ENCODE measurements around the gene EMILIN3. TPM values are rescaled to one million over a fixed set of nuclear protein-coding genes. Genes with fewer than 3 reads are reported as not detected.

The EMILIN3 gene
- polyA plus RNA-seq, 1 of the 3 experiments (the other 2 are of a cell fraction) = 0.02 TPM

DNA sequence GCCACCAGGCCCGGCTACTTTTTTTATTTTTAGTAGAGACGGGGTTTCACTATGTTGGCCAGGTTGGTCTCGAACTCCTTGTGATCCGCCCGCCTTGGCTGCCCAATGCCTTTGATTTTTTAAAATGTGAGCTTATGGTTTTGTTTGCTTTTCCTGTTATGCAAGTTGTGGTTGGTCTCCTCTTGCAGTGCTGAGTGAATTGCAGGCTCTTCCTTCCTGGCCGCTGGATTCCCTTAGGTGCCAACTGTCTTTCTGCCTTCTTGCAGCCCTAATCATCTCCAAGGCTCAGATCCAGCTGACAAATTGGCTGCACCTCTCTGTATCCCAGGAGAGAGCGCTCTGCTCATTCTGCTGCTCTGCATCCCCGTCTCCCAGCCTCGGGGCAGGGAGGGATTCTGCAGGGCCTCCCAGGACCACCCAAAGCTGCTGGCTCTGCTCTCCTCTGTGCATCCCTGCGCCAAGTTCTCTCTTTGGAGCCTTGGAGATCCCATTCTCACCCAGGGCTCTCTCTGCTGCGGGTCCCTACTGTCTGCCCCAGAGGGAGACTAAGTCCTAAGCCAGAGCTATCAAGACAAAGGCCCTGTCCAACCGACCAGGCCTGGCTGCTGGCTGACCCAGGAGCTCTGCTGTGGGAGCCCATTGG is 14.1 kb upstream of the EMILIN3 start:
- WGBS (ENCODE audit: low lambda C conversion rate) = 67% methylated on average over 12 of the region's 12 CpGs

DNA sequence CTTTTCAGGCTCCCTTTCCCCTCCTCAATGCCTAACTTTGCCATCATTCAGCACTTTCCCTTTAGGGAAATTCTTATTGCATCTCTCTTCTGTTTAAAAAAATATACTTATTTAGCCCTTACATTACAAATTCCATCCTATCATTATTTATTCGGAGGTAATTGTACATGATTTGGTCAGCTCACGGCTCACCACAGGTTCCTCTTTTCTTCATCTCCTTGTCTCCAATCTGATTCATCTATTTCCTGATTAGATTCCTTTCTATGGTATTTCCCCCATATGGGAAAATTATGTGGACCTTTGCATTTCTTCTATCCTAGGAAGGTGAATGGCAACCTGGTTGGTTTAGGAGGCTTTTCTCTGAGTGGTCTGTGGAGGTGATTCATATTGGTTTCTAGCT is 12.9 kb upstream of the EMILIN3 start:
- Histone ChIP-seq H3K79me2 (ENCODE audit: insufficient read depth) (no peaks in the 10 kb centered on the region), H3F3A (replicated peaks; ENCODE audit: insufficient read depth) (no peaks in the 10 kb centered on the region), H3K27ac (ENCODE audit: low read depth in 2 of 2, low read length in 1 of 2) (no peak overlapping the region), H3K27me3 (ENCODE audit: insufficient read depth) (peaks cover 6% of the 10 kb centered on the region; the same call in 1 of the 2 replicates), H3K4me3 (ENCODE audit: low read depth in 2 of 2, low read length in 1 of 2) (no peak overlapping the region), H3K9me3 (no peaks in the 10 kb centered on the region), H2AFZ (ENCODE audit: low read depth) (no peak overlapping the region), H3K4me1 (ENCODE audit: control insufficient read depth in 1 of 2, insufficient read depth in 2 of 2, low read depth in 1 of 2, low read length in 1 of 2) (peaks cover 0 to 5% of the 10 kb centered on the region in 2 experiments; a peak in 1 of 4 replicates), H3K4me2 (no peak overlapping the region), H3K9me2 (no peaks in the 10 kb centered on the region), H4K20me1 (ENCODE audit: insufficient read depth) (no peaks in the 10 kb centered on the region), H3K9ac (no peak overlapping the region), H3K36me3 (replicated peaks in 1 of 2; ENCODE audit: control insufficient read depth in 1 of 2, insufficient read depth in 2 of 2, low read length in 1 of 2) (no peaks in the 10 kb centered on the region)
- POLR2A ChIA-PET = no interaction called here
- TF ChIP-seq SMC3 (IDR thresholded peaks at IDR 0.05; ENCODE audit: low read depth, low read length) (no peak), YY1 (IDR thresholded peaks at IDR 0.05; ENCODE audit: low read depth) (no peak), ELF1 (IDR thresholded peaks at IDR 0.05) (no peak), TCF12 (IDR thresholded peaks at IDR 0.05) (no peak), MEF2A (IDR thresholded peaks at IDR 0.05; ENCODE audit: borderline replicate concordance, low read depth) (no peak)
- TF ChIP-seq, protein P1, sequence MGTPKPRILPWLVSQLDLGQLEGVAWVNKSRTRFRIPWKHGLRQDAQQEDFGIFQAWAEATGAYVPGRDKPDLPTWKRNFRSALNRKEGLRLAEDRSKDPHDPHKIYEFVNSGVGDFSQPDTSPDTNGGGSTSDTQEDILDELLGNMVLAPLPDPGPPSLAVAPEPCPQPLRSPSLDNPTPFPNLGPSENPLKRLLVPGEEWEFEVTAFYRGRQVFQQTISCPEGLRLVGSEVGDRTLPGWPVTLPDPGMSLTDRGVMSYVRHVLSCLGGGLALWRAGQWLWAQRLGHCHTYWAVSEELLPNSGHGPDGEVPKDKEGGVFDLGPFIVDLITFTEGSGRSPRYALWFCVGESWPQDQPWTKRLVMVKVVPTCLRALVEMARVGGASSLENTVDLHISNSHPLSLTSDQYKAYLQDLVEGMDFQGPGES (IDR thresholded peaks at IDR 0.05; ENCODE audit: low read depth, low read length) = no peak
- TF ChIP-seq, protein P2, sequence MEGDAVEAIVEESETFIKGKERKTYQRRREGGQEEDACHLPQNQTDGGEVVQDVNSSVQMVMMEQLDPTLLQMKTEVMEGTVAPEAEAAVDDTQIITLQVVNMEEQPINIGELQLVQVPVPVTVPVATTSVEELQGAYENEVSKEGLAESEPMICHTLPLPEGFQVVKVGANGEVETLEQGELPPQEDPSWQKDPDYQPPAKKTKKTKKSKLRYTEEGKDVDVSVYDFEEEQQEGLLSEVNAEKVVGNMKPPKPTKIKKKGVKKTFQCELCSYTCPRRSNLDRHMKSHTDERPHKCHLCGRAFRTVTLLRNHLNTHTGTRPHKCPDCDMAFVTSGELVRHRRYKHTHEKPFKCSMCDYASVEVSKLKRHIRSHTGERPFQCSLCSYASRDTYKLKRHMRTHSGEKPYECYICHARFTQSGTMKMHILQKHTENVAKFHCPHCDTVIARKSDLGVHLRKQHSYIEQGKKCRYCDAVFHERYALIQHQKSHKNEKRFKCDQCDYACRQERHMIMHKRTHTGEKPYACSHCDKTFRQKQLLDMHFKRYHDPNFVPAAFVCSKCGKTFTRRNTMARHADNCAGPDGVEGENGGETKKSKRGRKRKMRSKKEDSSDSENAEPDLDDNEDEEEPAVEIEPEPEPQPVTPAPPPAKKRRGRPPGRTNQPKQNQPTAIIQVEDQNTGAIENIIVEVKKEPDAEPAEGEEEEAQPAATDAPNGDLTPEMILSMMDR (IDR thresholded peaks at IDR 0.05) = no peak
- TF ChIP-seq, protein P3, sequence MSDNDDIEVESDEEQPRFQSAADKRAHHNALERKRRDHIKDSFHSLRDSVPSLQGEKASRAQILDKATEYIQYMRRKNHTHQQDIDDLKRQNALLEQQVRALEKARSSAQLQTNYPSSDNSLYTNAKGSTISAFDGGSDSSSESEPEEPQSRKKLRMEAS (IDR thresholded peaks at IDR 0.05; ENCODE audit: low read depth) = no peak
- CTCF ChIA-PET = interaction anchor here (1.0 to 3.2 kb wide), 4 partner anchors 10 to 39 kb away, joined by 3 to 11 read pairs (median 4); partner anchors contain the start of gene LPIN3
- no peak for DNase-seq
- WGBS (ENCODE audit: low lambda C conversion rate) = 47% methylated on average over 2 of the region's 2 CpGs

More for the DNA sequence above, 14.1 kb upstream of the EMILIN3 start:
- Histone ChIP-seq H3K4me3 (ENCODE audit: low read depth in 2 of 2, low read length in 1 of 2) (no peak overlapping the region), H3K4me2 (no peak overlapping the region), H3K9ac (no peak overlapping the region), H3K27ac (ENCODE audit: low read depth in 2 of 2, low read length in 1 of 2) (no peak overlapping the region), H3K36me3 (replicated peaks in 1 of 2; ENCODE audit: control insufficient read depth in 1 of 2, insufficient read depth in 2 of 2, low read length in 1 of 2) (no peaks in the 10 kb centered on the region), H3K79me2 (ENCODE audit: insufficient read depth) (no peaks in the 10 kb centered on the region), H2AFZ (ENCODE audit: low read depth) (no peak overlapping the region), H3F3A (replicated peaks; ENCODE audit: insufficient read depth) (no peaks in the 10 kb centered on the region), H3K9me3 (no peaks in the 10 kb centered on the region), H4K20me1 (ENCODE audit: insufficient read depth) (no peaks in the 10 kb centered on the region), H3K9me2 (no peaks in the 10 kb centered on the region), H3K4me1 (ENCODE audit: control insufficient read depth in 1 of 2, insufficient read depth in 2 of 2, low read depth in 1 of 2, low read length in 1 of 2) (no peaks in the 10 kb centered on the region; a peak in 1 of 4 replicates), H3K27me3 (ENCODE audit: insufficient read depth) (peaks cover 6% of the 10 kb centered on the region; the same call in 1 of the 2 replicates)
- ChIA-PET CTCF (interaction anchor here (3.2 kb wide), 1 partner anchor 40 kb away, joined by 11 read pairs; the partner anchor contains the start of gene LPIN3), POLR2A (no interaction called here)
- TF ChIP-seq, protein P4, sequence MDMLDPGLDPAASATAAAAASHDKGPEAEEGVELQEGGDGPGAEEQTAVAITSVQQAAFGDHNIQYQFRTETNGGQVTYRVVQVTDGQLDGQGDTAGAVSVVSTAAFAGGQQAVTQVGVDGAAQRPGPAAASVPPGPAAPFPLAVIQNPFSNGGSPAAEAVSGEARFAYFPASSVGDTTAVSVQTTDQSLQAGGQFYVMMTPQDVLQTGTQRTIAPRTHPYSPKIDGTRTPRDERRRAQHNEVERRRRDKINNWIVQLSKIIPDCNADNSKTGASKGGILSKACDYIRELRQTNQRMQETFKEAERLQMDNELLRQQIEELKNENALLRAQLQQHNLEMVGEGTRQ (IDR thresholded peaks at IDR 0.05; ENCODE audit: borderline replicate concordance, low read depth, low read length) = no peak
- TF ChIP-seq, protein P5, sequence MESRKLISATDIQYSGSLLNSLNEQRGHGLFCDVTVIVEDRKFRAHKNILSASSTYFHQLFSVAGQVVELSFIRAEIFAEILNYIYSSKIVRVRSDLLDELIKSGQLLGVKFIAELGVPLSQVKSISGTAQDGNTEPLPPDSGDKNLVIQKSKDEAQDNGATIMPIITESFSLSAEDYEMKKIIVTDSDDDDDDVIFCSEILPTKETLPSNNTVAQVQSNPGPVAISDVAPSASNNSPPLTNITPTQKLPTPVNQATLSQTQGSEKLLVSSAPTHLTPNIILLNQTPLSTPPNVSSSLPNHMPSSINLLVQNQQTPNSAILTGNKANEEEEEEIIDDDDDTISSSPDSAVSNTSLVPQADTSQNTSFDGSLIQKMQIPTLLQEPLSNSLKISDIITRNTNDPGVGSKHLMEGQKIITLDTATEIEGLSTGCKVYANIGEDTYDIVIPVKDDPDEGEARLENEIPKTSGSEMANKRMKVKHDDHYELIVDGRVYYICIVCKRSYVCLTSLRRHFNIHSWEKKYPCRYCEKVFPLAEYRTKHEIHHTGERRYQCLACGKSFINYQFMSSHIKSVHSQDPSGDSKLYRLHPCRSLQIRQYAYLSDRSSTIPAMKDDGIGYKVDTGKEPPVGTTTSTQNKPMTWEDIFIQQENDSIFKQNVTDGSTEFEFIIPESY (IDR thresholded peaks at IDR 0.05; ENCODE audit: borderline replicate concordance, low read depth) = no peak
- no peak for DNase-seq
